HCT116 (cell line): ENCODE data around the gene CRADD. TPM values are rescaled to one million over a fixed set of nuclear protein-coding genes. Genes with fewer than 3 reads are reported as not detected.

ENCODE experiments used
- ATAC-seq: fragments of 200-7000 bp; cut with Tn5 transposase; 2 replicates; pipeline ENCODE4 v1.9.1; 2020; ENCODE audit warnings: mild to moderate bottlenecking, moderate library complexity
- BruUV-seq: library from RNA; stranded (reverse); fragments of 400-500 nt; replicated peaks from 2 replicates; lab custom pipeline; 2021; lab: Mats Ljungman, UMichigan
- CTCF ChIA-PET: fragments of 300-600 bp; sonication (Branson Sonifier 250); formaldehyde crosslinking; loops from one replicate; lab custom pipeline; 2021; ENCODE audit warnings: antibody characterized with exemption; lab: Charles Lee
- POLR2A ChIA-PET: fragments of 300-600, 350-600 bp; sonication (Branson Sonifier 250); formaldehyde crosslinking; loops from one replicate; lab custom pipeline; 2021; ENCODE audit warnings: antibody characterized with exemption; lab: Charles Lee
- RAD21 ChIA-PET, 2 experiments: fragments of 300-600 bp; sonication (Branson Sonifier 250); formaldehyde crosslinking; loops; one replicate each; lab custom pipeline; 2023; ENCODE audit warnings: low total read pairs in 2 of 2; ENCODE audit not compliant: uncharacterized antibody in 2 of 2, unreplicated experiment in 2 of 2, low non-redundant PET in 1 of 2; lab: Charles Lee
- DNase-seq: peaks from one replicate; pipeline ENCODE4 v3.0.0-alpha.2; 2010; ENCODE audit warnings: low read depth, low spot score
- H2AFZ ChIP-seq: fragments of 200-600 bp; shearing (Covaris generic), sonication (generic); 2 replicates; pipeline ENCODE4 v1.6.1; 2017; ENCODE audit warnings: low read depth, mixed run types, mixed read lengths, antibody characterized with exemption, low read length; ENCODE audit not compliant: poor library complexity, severe bottlenecking
- H3K27ac ChIP-seq: 2 replicates; pipeline ENCODE4 v1.5.1; 2012; ENCODE audit warnings: low read depth, low read length
- H3K27me3 ChIP-seq: fragments of 200-600 bp; sonication (generic); 2 replicates; pipeline ENCODE4 v1.6.1; 2016; ENCODE audit warnings: mixed run types, low read length, mixed read lengths; ENCODE audit not compliant: insufficient read depth
- H3K36me3 ChIP-seq, 2 experiments: fragments of 200-500 bp in 1 of 2; fragments of 200-600 bp in 1 of 2; sonication (Bioruptor generic) in 1 of 2; sonication (generic) in 1 of 2; 2 replicates each; pipeline versions ENCODE4 v1.5.1 to v1.6.1; 2014 to 2016; ENCODE audit warnings: low read length in 2 of 2, inconsistent platforms in 1 of 2, mixed read lengths in 1 of 2, mixed run types in 1 of 2; ENCODE audit not compliant: insufficient read depth in 2 of 2, control insufficient read depth in 1 of 2
- H3K4me1 ChIP-seq, 2 experiments: fragments of 200-600 bp in 1 of 2; sonication (generic) in 1 of 2; 2 replicates each; pipeline versions ENCODE4 v1.5.1 to v1.6.1; 2012 to 2017; ENCODE audit warnings: low read length in 2 of 2, inconsistent platforms in 1 of 2, mild to moderate bottlenecking in 1 of 2, mixed read lengths in 1 of 2, mixed run types in 1 of 2, moderate library complexity in 1 of 2; ENCODE audit not compliant: insufficient read depth in 2 of 2, control insufficient read depth in 1 of 2
- H3K4me2 ChIP-seq: fragments of 200-600 bp; sonication (generic); 2 replicates; pipeline ENCODE4 v1.6.1; 2017; ENCODE audit warnings: mixed run types, low read length, mixed read lengths
- H3K4me3 ChIP-seq, 2 experiments: fragments of 200-600 bp in 1 of 2; sonication (generic) in 1 of 2; replicated peaks in 1 of 2; 2 replicates each; pipeline ENCODE4 v1.5.1; 2011 to 2016; ENCODE audit warnings: low read length in 2 of 2, control low read depth in 1 of 2, low read depth in 1 of 2, mild to moderate bottlenecking in 1 of 2, mixed read lengths in 1 of 2, mixed run types in 1 of 2
- H3K79me2 ChIP-seq: fragments of 200-600 bp; sonication (generic); 2 replicates; pipeline ENCODE4 v1.6.1; 2017; ENCODE audit warnings: mild to moderate bottlenecking, mixed run types, low read length, moderate library complexity, mixed read lengths; ENCODE audit not compliant: insufficient read depth
- H3K9ac ChIP-seq: fragments of 200-600 bp; sonication (generic); 2 replicates; pipeline ENCODE4 v1.6.1; 2016; ENCODE audit warnings: low read length, mixed read lengths
- H3K9me2 ChIP-seq: fragments of 200-600 bp; sonication (generic), shearing (Covaris generic); 2 replicates; pipeline ENCODE4 v1.6.1; 2017; ENCODE audit warnings: mixed run types, mild to moderate bottlenecking, moderate library complexity; ENCODE audit not compliant: insufficient read depth
- H3K9me3 ChIP-seq, 2 experiments: fragments of 200-500 bp in 1 of 2; fragments of 200-600 bp in 1 of 2; sonication (Bioruptor generic) in 1 of 2; sonication (generic) in 1 of 2; 2 replicates each; pipeline ENCODE4 v1.6.1; 2014 to 2017; ENCODE audit warnings: low read length in 2 of 2, mixed read lengths in 2 of 2, inconsistent platforms in 1 of 2, low read depth in 1 of 2, mild to moderate bottlenecking in 1 of 2, mixed run types in 1 of 2, moderate library complexity in 1 of 2; ENCODE audit not compliant: control insufficient read depth in 1 of 2, insufficient read depth in 1 of 2
- H4K20me1 ChIP-seq: fragments of 200-600 bp; sonication (generic), shearing (Covaris generic); 2 replicates; pipeline ENCODE4 v1.6.1; 2017; ENCODE audit warnings: mixed run types, mild to moderate bottlenecking, moderate library complexity; ENCODE audit not compliant: insufficient read depth
- CBX3 ChIP-seq: IDR thresholded peaks from 2 replicates; pipeline ENCODE4 v1.6.1; 2012; ENCODE audit warnings: low read depth
- CEBPB ChIP-seq: IDR thresholded peaks from 2 replicates; pipeline ENCODE4 v1.6.1; 2012; ENCODE audit warnings: low read depth
- EGR1 ChIP-seq: IDR thresholded peaks from 2 replicates; pipeline ENCODE4 v1.6.1; 2012; ENCODE audit warnings: low read depth
- EZH2 ChIP-seq: fragments of 200-600 bp; sonication (generic); IDR thresholded peaks from 2 replicates; pipeline ENCODE4 v1.6.1; 2017; ENCODE audit warnings: antibody characterized with exemption, mixed run types
- EZH2phosphoT487 ChIP-seq: fragments of 200-600 bp; IDR thresholded peaks from 2 replicates; pipeline ENCODE4 v1.6.1; 2018; ENCODE audit warnings: antibody characterized with exemption, borderline replicate concordance
- FOSL1 ChIP-seq: IDR thresholded peaks from 2 replicates; pipeline ENCODE4 v1.6.1; 2012; ENCODE audit warnings: low read depth
- JUND ChIP-seq: IDR thresholded peaks from 2 replicates; pipeline ENCODE4 v1.6.1; 2012
- POLR2A ChIP-seq: IDR thresholded peaks from 2 replicates; pipeline ENCODE4 v1.7.0; 2011; ENCODE audit warnings: borderline replicate concordance; ENCODE audit not compliant: insufficient read depth, insufficient read length; ENCODE audit errors: extremely low read depth
- RAD21 ChIP-seq: IDR thresholded peaks from 2 replicates; pipeline ENCODE4 v1.6.1; 2012; ENCODE audit warnings: low read depth, mild to moderate bottlenecking
- SIN3A ChIP-seq: IDR thresholded peaks from 2 replicates; pipeline ENCODE4 v1.6.1; 2012; ENCODE audit warnings: low read depth
- SRF ChIP-seq: IDR thresholded peaks from 2 replicates; pipeline ENCODE4 v1.6.1; 2012; ENCODE audit warnings: low read depth
- TCF7L2 ChIP-seq: IDR thresholded peaks from 2 replicates; pipeline ENCODE4 v1.7.0; 2011; ENCODE audit warnings: borderline replicate concordance, inconsistent platforms; ENCODE audit not compliant: insufficient read depth, insufficient read length; ENCODE audit errors: extremely low read depth
- YY1 ChIP-seq: IDR thresholded peaks from 2 replicates; pipeline ENCODE4 v1.6.1; 2011; ENCODE audit warnings: low read length, low read depth, moderate library complexity, mild to moderate bottlenecking; ENCODE audit not compliant: insufficient replicate concordance; ENCODE audit errors: extremely low read depth
- ZBTB33 ChIP-seq: IDR thresholded peaks from 2 replicates; pipeline ENCODE4 v1.6.1; 2011; ENCODE audit warnings: mild to moderate bottlenecking, low read length, moderate library complexity; ENCODE audit not compliant: insufficient replicate concordance; ENCODE audit errors: extremely low read depth
- ZFX ChIP-seq: fragments of 450-650 bp; IDR thresholded peaks from 2 replicates; pipeline ENCODE4 v1.6.1; 2017
- intact Hi-C: fragments of 100-400 bp; cut with micrococcal nuclease; formaldehyde crosslinking; loops from 2 replicates; pipeline ENCODE4 v1.10.0; 2022
- total RNA-seq: library from RNA; stranded (reverse); gene quantifications from one replicate; pipeline ENCODE4 v1.2.1, GENCODE V29; 2021; ENCODE audit not compliant: unreplicated experiment
- TF ChIP-seq, protein P1 (sequence below): IDR thresholded peaks from 2 replicates; pipeline ENCODE4 v1.6.1; 2012; ENCODE audit warnings: low read depth
- TF ChIP-seq, protein P2 (sequence below): IDR thresholded peaks from 2 replicates; pipeline ENCODE4 v1.6.1; 2012
- TF ChIP-seq, protein P3 (sequence below): IDR thresholded peaks from 2 replicates; pipeline ENCODE4 v1.6.1; 2012

The CRADD gene
- total RNA-seq, 1 experiment from 2014 or later: 12.2 TPM

DNA sequence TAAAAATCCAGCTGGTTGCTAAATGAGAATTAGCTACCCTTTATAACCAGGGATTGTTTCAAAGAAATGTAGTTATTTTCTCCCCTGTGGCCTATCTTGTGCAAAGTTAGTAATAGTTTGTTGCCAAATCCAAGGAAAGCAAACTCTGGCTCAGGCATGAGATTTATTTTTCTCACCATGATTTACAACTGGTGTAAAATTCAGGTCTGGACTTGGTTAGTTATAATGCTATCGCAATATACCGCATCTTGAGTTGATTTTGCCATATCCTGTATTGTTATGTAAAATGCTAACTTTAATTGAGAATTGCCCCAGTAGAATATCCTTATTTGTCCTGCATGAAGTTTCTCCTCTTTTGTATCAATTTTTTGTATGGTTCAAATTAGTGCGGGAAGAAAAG, 135.5 kb downstream of the CRADD start:
- H3K4me2 ChIP-seq: no peak overlapping the region

More for the DNA sequence above, 135.5 kb downstream of the CRADD start:
- no TSS peak for BruUV-seq
- ChIA-PET RAD21 (no interaction called here), CTCF (no interaction called here), POLR2A (no interaction called here)
- peaks cover 0 to 8% of the 10 kb centered on the region in 2 experiments; a peak in 1 of 4 replicates for H3K4me1 ChIP-seq
- no peak overlapping the region for H2AFZ ChIP-seq
- H3K27ac ChIP-seq: no peak overlapping the region
- no peaks in the 10 kb centered on the region for H3K79me2 ChIP-seq
- no peak overlapping the region for H3K4me3 ChIP-seq
- no peaks in the 10 kb centered on the region for H3K36me3 ChIP-seq
- H3K9ac ChIP-seq: no peak overlapping the region
- TF ChIP-seq, protein P1, sequence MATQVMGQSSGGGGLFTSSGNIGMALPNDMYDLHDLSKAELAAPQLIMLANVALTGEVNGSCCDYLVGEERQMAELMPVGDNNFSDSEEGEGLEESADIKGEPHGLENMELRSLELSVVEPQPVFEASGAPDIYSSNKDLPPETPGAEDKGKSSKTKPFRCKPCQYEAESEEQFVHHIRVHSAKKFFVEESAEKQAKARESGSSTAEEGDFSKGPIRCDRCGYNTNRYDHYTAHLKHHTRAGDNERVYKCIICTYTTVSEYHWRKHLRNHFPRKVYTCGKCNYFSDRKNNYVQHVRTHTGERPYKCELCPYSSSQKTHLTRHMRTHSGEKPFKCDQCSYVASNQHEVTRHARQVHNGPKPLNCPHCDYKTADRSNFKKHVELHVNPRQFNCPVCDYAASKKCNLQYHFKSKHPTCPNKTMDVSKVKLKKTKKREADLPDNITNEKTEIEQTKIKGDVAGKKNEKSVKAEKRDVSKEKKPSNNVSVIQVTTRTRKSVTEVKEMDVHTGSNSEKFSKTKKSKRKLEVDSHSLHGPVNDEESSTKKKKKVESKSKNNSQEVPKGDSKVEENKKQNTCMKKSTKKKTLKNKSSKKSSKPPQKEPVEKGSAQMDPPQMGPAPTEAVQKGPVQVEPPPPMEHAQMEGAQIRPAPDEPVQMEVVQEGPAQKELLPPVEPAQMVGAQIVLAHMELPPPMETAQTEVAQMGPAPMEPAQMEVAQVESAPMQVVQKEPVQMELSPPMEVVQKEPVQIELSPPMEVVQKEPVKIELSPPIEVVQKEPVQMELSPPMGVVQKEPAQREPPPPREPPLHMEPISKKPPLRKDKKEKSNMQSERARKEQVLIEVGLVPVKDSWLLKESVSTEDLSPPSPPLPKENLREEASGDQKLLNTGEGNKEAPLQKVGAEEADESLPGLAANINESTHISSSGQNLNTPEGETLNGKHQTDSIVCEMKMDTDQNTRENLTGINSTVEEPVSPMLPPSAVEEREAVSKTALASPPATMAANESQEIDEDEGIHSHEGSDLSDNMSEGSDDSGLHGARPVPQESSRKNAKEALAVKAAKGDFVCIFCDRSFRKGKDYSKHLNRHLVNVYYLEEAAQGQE: no peak
- no peak for TF ChIP-seq TCF7L2
- TF ChIP-seq POLR2A: no peak
- TF ChIP-seq ZBTB33: no peak
- TF ChIP-seq FOSL1: no peak
- TF ChIP-seq SRF: no peak
- no peak for TF ChIP-seq CEBPB
- TF ChIP-seq RAD21: no peak
- no peak for TF ChIP-seq EZH2
- TF ChIP-seq, protein P2, sequence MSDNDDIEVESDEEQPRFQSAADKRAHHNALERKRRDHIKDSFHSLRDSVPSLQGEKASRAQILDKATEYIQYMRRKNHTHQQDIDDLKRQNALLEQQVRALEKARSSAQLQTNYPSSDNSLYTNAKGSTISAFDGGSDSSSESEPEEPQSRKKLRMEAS: no peak
- no peak for TF ChIP-seq ZFX
- TF ChIP-seq JUND: no peak
- TF ChIP-seq CBX3: no peak
- no peak for TF ChIP-seq SIN3A
- TF ChIP-seq, protein P3, sequence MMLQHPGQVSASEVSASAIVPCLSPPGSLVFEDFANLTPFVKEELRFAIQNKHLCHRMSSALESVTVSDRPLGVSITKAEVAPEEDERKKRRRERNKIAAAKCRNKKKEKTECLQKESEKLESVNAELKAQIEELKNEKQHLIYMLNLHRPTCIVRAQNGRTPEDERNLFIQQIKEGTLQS: no peak
- no peak for TF ChIP-seq EZH2phosphoT487
- no peak for TF ChIP-seq EGR1
- no peak for TF ChIP-seq YY1
- no peaks in the 10 kb centered on the region for H4K20me1 ChIP-seq
- DNase-seq (no peak), ATAC-seq (no peak)
- intact Hi-C loops: no loop called here
- no peaks in the 10 kb centered on the region for H3K27me3 ChIP-seq
- H3K9me3 ChIP-seq: no peaks in the 10 kb centered on the region
- no peaks in the 10 kb centered on the region for H3K9me2 ChIP-seq
